GM18526 (cell line): Measurements from ENCODE around the gene NAA15.

ENCODE experiments used
- POLR2A ChIP-seq: IDR thresholded peaks from 3 replicates; pipeline ENCODE4 v1.6.1; 2011; ENCODE audit not compliant: insufficient read length; ENCODE audit errors: extremely low read depth

NAA15 gene

DNA sequence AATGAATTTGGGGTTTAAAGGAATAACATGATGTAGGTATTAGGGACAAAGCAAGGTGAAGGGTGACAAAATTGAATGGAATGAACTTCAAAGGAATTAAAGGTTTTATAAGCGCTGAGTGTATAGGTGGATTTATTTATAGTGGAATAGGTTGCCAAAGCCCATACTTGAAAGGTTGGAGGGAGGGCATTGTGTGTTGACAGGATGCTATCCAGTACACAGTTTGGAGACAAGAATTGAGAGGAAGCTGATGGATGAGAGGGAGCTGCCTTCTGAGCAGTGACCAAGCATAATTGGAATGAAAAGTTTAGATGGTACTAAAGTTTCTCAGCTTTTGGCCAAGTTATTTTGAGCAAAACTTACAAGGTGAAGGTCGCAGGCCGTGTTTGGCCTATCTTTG, 100.1 kb downstream of the NAA15 start:
- TF ChIP-seq POLR2A = no peak

DNA sequence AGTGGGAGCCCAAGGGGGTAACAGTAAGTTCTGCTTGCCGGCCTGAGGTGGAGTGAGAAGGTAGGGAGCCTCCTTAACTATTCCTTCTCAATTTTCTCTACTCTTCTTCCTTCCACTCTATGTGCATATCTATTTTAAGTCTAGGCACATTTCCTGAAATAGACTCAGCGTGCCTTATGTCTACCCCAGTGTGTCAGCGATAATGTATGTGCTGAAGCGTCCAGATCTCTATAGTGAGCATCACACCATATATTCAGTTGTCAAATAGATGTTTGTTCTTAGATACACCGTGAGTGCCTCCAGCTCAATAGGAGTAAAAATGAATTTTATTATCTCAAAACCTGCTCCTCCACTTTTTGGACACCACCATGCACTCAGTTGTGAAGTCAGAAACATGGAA, 101.1 kb downstream of the NAA15 start:
- TF ChIP-seq POLR2A = no peak

DNA sequence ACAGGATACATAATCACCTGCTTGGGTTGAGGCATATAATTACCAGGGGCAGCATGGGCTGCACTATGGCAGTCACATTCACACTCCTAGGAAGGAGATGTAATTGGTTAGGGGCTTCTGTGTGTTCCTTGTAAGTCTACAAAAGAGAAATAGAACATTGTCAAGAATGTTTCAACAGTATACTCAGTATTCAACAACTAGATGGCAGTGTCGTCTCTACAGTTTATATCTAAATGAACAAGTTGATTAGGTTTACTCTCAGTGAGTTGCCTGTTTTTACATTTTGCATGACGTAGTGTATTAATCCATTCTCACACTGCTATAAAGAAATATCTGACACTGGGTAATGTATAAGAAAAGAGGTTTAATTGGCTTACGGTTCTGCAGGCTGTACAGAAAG, 102.2 kb downstream of the NAA15 start:
- no peak for TF ChIP-seq POLR2A

DNA sequence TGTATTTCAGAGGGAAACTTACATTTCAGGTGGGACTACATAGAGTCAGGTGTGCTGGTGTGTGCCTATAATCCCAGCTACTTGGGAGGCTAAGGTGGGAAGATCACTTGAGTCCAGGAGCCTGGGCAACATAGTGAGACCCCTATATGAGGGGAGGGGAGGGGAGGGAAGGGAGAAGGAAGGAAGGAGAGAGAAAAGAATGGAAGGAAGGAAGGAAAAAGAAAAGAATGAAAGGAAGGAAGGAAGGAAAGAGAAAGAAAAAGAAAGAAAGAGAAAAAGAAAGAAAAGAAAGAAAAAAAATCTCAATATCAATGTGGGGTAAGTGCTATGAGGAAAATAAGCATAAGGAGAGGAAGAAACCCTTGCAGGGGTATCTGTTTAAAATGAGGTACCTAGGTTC, 109.0 kb downstream of the NAA15 start:
- no peak for TF ChIP-seq POLR2A

DNA sequence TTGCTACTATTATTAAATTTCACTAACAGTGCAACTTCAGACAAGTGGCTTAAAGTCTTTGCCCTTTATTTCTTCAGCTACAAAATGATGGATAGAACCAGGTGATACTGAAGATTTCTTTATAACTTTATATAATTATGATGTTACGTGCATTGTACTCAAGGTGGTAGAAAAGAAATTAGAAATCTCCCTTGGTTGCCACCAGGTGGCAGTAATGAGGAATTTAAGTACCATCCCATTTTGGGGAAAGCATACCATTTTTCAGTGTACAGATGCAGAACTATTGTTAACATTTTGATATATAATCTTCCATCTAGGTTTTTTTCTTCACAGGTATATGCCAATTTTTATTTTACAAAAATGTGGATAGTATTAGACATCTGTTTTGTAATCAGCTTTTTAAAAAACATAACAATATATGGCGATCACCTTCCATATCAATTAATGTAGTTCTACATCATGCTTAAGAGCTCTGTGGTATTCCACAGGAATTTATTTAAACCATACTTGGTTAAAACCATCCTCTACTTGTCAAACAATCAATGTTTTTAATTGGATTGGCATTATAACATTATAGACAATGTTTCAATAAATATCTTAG, 114.9 kb downstream of the NAA15 start:
- TF ChIP-seq POLR2A = no peak

DNA sequence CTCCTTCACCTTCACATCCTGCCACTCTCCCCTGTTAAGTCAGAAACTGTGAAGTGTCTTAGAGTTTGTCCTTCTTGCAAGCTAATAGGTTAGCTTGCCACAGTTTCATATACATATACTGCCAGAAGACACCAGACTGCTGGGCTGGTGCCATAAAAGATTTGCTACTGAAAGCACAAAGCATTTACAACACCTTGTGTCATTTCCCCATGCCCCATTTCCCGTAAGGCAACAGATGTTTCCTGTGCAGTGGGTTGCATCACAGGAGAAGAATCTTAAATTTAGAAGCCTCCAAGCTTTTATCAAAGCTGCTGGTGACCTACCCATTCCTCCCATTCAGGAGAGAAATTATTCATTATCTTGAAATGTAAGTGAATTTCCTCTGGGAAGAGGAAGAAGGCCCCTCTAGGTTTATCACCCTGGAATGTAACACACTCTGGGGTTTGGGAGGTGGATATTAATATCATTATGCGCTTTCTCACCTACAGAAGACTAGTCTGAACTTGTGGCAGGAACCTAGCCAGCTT, 118.1 kb downstream of the NAA15 start:
- TF ChIP-seq POLR2A = no peak

DNA sequence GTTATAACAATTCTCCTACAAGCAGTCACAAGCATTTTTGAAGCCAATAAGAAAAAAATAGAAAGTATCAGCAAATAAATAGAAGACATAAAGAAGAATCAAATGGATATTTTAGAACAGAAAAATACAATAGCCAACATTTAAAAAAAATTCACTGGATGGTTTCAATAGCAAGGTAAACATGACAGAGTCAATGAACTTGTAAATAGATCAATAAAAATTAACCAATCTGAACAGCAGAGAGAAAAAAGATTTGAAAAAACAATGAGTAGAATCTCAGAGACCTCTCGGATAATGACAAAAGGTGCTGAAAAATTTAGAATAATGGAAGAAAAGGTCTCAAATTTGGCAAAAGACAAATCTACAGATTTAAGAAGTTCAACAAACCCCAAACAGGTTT, 119.3 kb downstream of the NAA15 start:
- no peak for TF ChIP-seq POLR2A

DNA sequence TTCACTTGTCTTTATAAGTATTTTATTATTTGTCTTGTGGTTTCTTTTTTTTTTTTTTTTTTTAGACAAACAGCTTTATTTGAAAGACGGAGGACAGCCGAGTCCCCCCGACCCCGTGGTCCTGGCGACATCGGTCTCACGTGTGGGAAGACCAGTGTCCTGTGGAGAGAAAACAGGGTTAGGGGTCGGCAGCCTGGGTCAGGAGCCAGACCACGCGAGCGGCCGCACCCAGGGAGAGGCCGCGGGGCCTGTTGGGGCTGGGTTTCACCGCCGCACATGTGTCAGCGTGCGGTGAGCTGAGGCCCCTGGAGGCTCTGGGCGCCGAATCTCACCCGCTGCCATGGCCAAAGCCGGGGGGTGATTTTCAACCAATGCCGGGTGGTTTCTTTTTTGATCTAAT, 134.8 kb downstream of the NAA15 start:
- no peak for TF ChIP-seq POLR2A

DNA sequence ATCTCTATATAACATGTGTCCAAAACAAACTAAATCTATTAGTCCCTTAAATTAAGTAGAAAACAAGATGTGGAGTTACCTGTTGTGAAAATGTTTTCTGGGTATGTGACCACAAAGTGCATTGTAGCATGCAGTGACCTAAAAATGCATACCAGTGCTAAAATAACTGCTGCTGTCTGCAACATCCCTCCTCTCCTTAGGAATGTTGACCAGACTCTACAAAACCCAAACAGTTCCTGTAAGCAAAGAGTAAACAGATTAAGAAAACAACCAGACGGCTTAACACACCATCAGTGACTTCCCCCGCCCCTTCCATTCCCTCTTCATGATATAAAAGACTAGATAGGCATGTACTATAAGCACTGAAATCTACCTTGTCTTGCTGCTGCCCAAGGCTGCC, 136.8 kb downstream of the NAA15 start:
- TF ChIP-seq POLR2A = no peak

DNA sequence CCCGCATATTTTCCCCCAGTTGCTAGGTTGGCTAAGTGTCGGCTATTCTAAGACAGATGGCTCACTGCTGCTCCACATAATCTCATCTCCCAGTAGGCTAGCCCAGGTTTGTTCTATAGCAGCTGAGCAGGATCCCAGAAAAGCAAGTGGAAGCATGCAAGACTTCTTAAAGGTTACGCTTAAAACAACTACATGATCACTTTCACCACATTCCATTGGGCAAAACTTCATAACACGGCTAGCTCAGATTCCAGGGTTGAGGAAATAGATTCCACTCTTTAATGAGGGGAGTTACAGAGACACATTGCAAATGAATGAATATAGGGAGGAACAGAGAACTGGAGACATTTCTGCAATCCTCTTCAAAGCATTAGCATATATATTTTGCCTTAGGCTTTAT, 139.7 kb downstream of the NAA15 start:
- no peak for TF ChIP-seq POLR2A

DNA sequence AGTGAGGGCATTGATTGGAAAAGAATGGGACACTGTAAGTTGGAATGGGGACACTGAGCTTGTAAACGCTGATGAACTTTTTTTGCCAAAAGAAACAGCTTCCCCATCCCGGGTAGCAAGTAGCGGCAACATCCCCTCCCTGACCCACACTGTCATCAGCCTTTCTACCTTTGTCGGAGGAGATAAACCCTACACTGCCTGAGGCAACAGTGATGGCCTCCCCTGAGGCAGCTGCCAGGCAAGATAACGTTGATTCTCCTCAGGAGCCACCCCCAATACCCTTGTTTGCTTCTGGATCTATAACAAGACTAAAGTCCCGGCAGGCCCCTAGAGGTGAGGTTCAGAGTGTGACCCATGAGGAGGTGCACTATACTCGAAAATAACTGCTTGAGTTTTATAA, 142.4 kb downstream of the NAA15 start:
- TF ChIP-seq POLR2A = no peak

DNA sequence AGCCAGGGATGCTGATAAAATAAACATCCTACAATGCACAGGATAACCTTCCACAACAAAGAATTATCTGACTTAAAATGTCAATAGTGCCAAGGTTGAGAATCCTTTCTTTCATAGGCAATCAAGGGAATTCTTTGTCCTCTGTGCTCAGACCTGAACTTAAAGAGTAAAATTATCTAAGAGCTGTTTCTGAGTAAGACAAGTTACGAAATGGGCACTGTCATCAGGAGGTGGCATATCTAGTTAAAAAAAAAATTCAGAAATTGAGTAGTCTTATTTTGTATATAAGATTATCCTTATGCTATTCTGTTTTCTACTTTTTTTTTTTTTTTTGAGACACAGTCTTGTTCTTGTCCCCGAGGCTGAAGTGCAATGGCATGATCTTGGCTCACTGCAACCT, 149.3 kb downstream of the NAA15 start:
- TF ChIP-seq POLR2A = no peak

DNA sequence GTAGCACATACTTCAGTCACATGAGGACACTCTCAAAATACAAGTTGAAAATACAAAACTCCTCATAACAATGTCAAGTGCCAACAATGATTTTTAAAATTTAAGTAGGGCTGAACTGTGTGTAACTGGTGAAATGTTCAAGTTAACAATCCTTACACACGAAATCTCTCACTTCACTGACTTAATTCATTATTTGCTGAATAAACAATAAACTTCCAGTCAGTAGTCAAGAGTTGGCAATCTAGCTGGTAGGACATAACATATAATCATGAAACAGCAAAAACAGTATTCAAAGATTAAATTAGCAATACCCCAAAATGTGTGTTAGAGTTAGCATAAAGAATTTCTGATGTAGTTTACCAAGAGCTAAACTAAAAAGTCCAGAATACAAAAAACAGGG, 150.7 kb downstream of the NAA15 start:
- no peak for TF ChIP-seq POLR2A

DNA sequence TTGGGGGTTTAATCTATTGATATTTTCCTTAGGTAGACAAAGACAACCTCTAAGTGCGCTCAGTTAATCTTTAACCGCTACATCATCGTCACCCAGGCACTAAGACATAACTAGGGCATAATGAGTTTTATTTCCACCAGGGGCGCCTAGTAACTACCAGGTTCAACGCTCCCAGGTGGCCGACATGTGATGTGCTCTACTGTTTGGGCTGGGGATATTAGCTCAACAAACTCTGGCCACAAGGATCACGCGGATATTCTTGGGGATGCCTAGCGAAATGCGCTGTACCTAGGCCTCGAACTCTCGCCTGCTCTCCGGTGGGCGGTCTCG, 151.7 kb downstream of the NAA15 start:
- TF ChIP-seq POLR2A = no peak

DNA sequence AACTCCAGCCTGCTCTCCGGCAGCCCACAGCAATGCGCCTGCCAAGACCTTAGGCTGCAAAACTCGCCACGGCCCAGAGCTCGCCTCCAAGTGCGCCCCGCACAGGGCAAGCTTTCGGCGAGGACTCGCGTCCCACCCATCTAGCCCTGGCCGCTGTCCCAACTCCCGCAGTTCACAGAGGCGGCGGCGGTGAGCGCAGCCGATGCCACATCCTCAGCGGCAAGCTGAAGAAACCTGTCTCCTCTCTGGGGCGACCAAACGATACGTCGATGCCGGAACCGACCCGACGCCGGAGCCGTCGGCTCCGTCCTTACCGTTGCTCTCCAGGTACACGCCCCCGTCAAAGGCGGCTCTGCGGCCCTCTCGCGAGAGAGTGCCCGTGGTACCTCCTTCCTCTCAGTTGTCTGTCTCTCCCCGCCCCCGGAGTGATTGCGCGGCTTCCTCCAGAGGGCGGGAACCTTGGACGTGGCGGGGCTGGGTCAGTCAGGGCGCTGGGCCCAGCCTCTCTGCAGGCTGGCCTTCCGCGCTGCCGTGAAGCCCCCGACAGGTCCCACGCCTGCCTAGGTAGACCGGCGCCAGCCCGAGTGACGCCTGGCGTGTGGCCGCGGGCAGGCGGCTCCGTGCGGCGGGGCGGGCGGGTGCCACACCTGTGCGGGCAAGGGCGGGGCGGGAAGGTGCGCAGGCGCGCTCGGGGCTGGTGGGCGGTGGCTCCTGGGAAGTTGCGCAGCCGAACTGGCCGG, 152.2 kb downstream of the NAA15 start:
- peak; percentile 89 for TF ChIP-seq POLR2A

DNA sequence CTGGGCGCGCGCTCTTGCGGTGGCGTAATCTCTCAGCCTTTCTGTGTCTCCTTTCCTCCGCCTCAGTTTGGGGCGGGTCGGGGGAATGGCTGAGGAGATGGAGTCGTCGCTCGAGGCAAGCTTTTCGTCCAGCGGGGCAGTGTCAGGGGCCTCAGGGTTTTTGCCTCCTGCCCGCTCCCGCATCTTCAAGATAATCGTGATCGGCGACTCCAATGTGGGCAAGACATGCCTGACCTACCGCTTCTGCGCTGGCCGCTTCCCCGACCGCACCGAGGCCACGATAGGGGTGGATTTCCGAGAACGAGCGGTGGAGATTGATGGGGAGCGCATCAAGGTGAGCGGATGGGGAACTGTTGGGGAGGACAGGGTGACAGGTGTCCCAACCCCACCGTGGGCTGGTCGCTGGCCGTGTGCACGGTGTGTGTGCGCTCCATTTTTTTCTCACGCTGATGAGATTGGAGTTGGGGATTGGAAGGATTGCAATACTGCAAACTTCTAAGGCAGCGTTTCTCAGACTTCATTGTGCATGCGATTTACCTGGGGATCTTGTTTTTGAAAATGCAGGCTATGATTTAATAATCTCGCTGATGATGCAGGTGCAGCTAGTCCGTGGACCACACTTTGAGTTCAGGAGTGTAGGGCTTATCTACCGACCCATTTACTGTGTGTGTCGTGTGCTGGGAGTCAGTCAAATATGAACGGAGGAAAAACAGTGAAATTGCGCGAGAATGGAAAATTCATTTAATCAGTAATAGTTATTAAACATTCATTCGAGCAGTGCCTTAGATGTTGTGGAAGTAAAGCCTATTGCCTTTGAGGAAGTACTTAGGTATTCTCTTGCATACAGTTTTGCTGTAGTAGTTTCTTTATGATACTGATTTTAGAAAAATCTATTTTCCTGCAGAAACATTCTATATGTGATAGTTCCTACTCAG, 153.1 kb downstream of the NAA15 start, which contains the start of gene RAB33B:
RAB33B (plus strand) TSS at position 11 of the 935 bp plus-strand sequence; CDS start at position 86, 75 bp downstream.
- peak; percentile 24 for TF ChIP-seq POLR2A
